CD4-positive, alpha-beta T cell (primary cell): Measurements from ENCODE around the gene CPNE4. TPM values are rescaled to one million over a fixed set of nuclear protein-coding genes. Genes with fewer than 3 reads are reported as not detected.

Source experiments
- ATAC-seq: fragments of 200-7000 bp; cut with Tn5 transposase; one replicate; pipeline ENCODE4 v1.10.0; 2022; ENCODE audit warnings: mild to moderate bottlenecking; ENCODE audit not compliant: poor library complexity
- CTCF ChIA-PET: fragments of 350-600 bp; sonication (Branson Sonifier 250); formaldehyde crosslinking; loops from one replicate; lab custom pipeline; 2021; ENCODE audit warnings: antibody characterized with exemption, inconsistent platforms; lab: Charles Lee
- POLR2A ChIA-PET: fragments of 350-600 bp; sonication (Branson Sonifier 250); formaldehyde crosslinking; loops from one replicate; lab custom pipeline; 2021; ENCODE audit warnings: antibody characterized with exemption, inconsistent platforms; lab: Charles Lee
- DNase-seq, 14 experiments: peaks; one replicate each; pipeline ENCODE4 v3.0.0-alpha.2; 2013 to 2020; ENCODE audit warnings: mixed read lengths in 2 of 14
- H3K27ac ChIP-seq, 2 donors: one replicate each; pipeline versions ENCODE4 v1.5.1 to v1.7.0; 2013; ENCODE audit warnings: low read length in 2 of 2, low read depth in 1 of 2, mild to moderate bottlenecking in 1 of 2
- H3K27me3 ChIP-seq, 2 experiments: 1 replicate in 1 of 2; 2 replicates in 1 of 2; pipeline versions ENCODE4 v1.6.1 to v1.7.0; 2013; ENCODE audit warnings: low read length in 2 of 2, control low read depth in 1 of 2, mild to moderate bottlenecking in 1 of 2, moderate library complexity in 1 of 2; ENCODE audit not compliant: insufficient read depth in 2 of 2, control insufficient read depth in 1 of 2
- H3K36me3 ChIP-seq: one replicate; pipeline ENCODE4 v1.6.1; 2013; ENCODE audit warnings: low read length, control low read depth; ENCODE audit not compliant: insufficient read depth
- H3K4me1 ChIP-seq: one replicate; pipeline ENCODE4 v1.6.1; 2013; ENCODE audit warnings: low read length, control low read depth; ENCODE audit not compliant: insufficient read depth
- H3K4me3 ChIP-seq: one replicate; pipeline ENCODE4 v1.5.1; 2013; ENCODE audit warnings: mild to moderate bottlenecking, low read length, moderate library complexity
- H3K9me3 ChIP-seq, 2 experiments: 1 replicate in 1 of 2; 2 replicates in 1 of 2; pipeline versions ENCODE4 v1.6.1 to v1.7.0; 2013; ENCODE audit warnings: low read length in 2 of 2, mild to moderate bottlenecking in 2 of 2, control low read depth in 1 of 2, moderate library complexity in 1 of 2; ENCODE audit not compliant: control insufficient read depth in 1 of 2, insufficient read depth in 1 of 2
- H3K27ac Mint-ChIP-seq: one replicate; pipeline ENCODE4 v1.8.0; 2020; ENCODE audit warnings: mixed read lengths
- H3K27me3 Mint-ChIP-seq: one replicate; pipeline ENCODE4 v1.8.0; 2021; ENCODE audit warnings: mixed read lengths
- H3K36me3 Mint-ChIP-seq: one replicate; pipeline ENCODE4 v1.8.0; 2021; ENCODE audit warnings: low read depth, mixed read lengths
- H3K4me1 Mint-ChIP-seq: one replicate; pipeline ENCODE4 v1.8.0; 2021; ENCODE audit warnings: low read depth, mixed read lengths
- H3K4me3 Mint-ChIP-seq: one replicate; pipeline ENCODE4 v1.8.0; 2020; ENCODE audit warnings: mild to moderate bottlenecking, mixed read lengths
- H3K9me3 Mint-ChIP-seq: one replicate; pipeline ENCODE4 v1.8.0; 2020; ENCODE audit warnings: mixed read lengths
- CTCF ChIP-seq: fragments of 200-600 bp; IDR thresholded peaks from one replicate; pipeline ENCODE4 v1.8.0; 2022; ENCODE audit warnings: antibody characterized with exemption, mild to moderate bottlenecking
- intact Hi-C, 2 experiments: fragments of 100-400 bp; cut with DNase I in 1 of 2; cut with micrococcal nuclease in 1 of 2; formaldehyde crosslinking; loops; one replicate each; pipeline versions ENCODE4 v1.15.1 to v1.9.0; 2023 to 2025; cut with DNase I, micrococcal nuclease
- total RNA-seq, 174 experiments: library from RNA in 2 of 174; stranded (reverse) in 2 of 174; gene quantifications; one replicate each; pipeline ENCODE4 v1.2.3 and lab custom pipeline; 2021 to 2026

Gene CPNE4
- total RNA-seq, 2 experiments from 2014 or later = not detected

- Histone ChIP-seq H3K27ac (no peak overlapping the region), H3K9me3 (peaks cover 0 to 4% of the 10 kb centered on the region in 2 experiments), H3K36me3 (no peaks in the 10 kb centered on the region), H3K27me3 (no peaks in the 10 kb centered on the region), H3K4me1 (no peaks in the 10 kb centered on the region), H3K4me3 (no peak overlapping the region)
- Mint-ChIP-seq H3K27me3 (peaks cover 5% of the 10 kb centered on the region), H3K27ac (no peak overlapping the region), H3K4me3 (no peak overlapping the region), H3K9me3 (no peaks in the 10 kb centered on the region), H3K36me3 (no peaks in the 10 kb centered on the region), H3K4me1 (no peaks in the 10 kb centered on the region)
- ATAC-seq (no peak), DNase-seq (no peak)
- intact Hi-C loops = no loop called here
- POLR2A ChIA-PET = no interaction called here
- TF ChIP-seq CTCF = no peak
- CTCF ChIA-PET = no interaction called here
Observed at GRCh38 chr3:132079147-132079546, 44.3 kb upstream of the CPNE4 start.

- CTCF ChIA-PET = no interaction called here
- no peak for DNase-seq
- H3K4me1 Mint-ChIP-seq = no peaks in the 10 kb centered on the region
Observed at GRCh38 chr3:132073771-132074170, 39.0 kb upstream of the CPNE4 start.

GRCh38 chr3:132071043-132071442 is 36.2 kb upstream of the CPNE4 start:
- intact Hi-C loops = no loop called here
- Histone ChIP-seq H3K9me3 (no peaks in the 10 kb centered on the region), H3K4me1 (no peaks in the 10 kb centered on the region), H3K27ac (no peak overlapping the region), H3K36me3 (no peaks in the 10 kb centered on the region), H3K4me3 (no peak overlapping the region), H3K27me3 (no peaks in the 10 kb centered on the region)
- ATAC-seq (no peak), DNase-seq (no peak)
- ChIA-PET CTCF (no interaction called here), POLR2A (interaction anchor here (0.6 kb wide), 1 partner anchor 303 kb away, joined by 3 read pairs; no protein-coding TSS in a partner anchor)
- no peaks in the 10 kb centered on the region for H3K4me1 Mint-ChIP-seq
- no peak overlapping the region for H3K4me3 Mint-ChIP-seq
- H3K36me3 Mint-ChIP-seq = no peaks in the 10 kb centered on the region
- H3K27me3 Mint-ChIP-seq = peaks cover 16% of the 10 kb centered on the region
- no peak overlapping the region for H3K27ac Mint-ChIP-seq
- no peak for TF ChIP-seq CTCF
- no peaks in the 10 kb centered on the region for H3K9me3 Mint-ChIP-seq

More at GRCh38 chr3:132073771-132074170, 39.0 kb upstream of the CPNE4 start:
- POLR2A ChIA-PET = no interaction called here
- Histone ChIP-seq H3K36me3 (no peaks in the 10 kb centered on the region), H3K27me3 (no peaks in the 10 kb centered on the region), H3K4me3 (no peak overlapping the region), H3K9me3 (no peaks in the 10 kb centered on the region), H3K27ac (no peak overlapping the region), H3K4me1 (no peaks in the 10 kb centered on the region)
- intact Hi-C loops = no loop called here
- H3K4me3 Mint-ChIP-seq = no peak overlapping the region
- H3K27me3 Mint-ChIP-seq = peaks cover 11% of the 10 kb centered on the region
- H3K9me3 Mint-ChIP-seq = no peaks in the 10 kb centered on the region
- TF ChIP-seq CTCF = no peak
- no peak overlapping the region for H3K27ac Mint-ChIP-seq
- no peaks in the 10 kb centered on the region for H3K36me3 Mint-ChIP-seq
- ATAC-seq = no peak
